Panc1 (cell line): ENCODE measurements around the gene DLGAP1. TPM values are rescaled to one million over a fixed set of nuclear protein-coding genes. Genes with fewer than 3 reads are reported as not detected.
"Not testable (repeated sequence)": the region's sequence is repeated elsewhere in the genome, so short reads cannot be mapped to it uniquely, and the experiment has no call there.

Experiments
- ATAC-seq: fragments of 200-7000 bp; cut with Tn5 transposase; 2 replicates; pipeline ENCODE4 v1.9.1; 2020; ENCODE audit warnings: mild to moderate bottlenecking, moderate library complexity
- BruUV-seq: library from RNA; stranded (reverse); fragments of 400-500 nt; replicated peaks from 2 replicates; lab custom pipeline; 2021; lab: Mats Ljungman, UMichigan
- CTCF ChIA-PET: fragments of 300-600 bp; sonication (Branson Sonifier 250); formaldehyde crosslinking; loops from one replicate; lab custom pipeline; 2022; ENCODE audit warnings: antibody characterized with exemption; lab: Charles Lee
- POLR2A ChIA-PET: fragments of 300-600 bp; sonication (Branson Sonifier 250); formaldehyde crosslinking; loops from one replicate; lab custom pipeline; 2022; ENCODE audit warnings: antibody characterized with exemption; lab: Charles Lee
- DNase-seq: peaks from one replicate; pipeline ENCODE4 v3.0.0-alpha.2; 2010; ENCODE audit warnings: low read depth, low spot score
- H3K27ac ChIP-seq: 2 replicates; pipeline ENCODE4 v1.5.1; 2011; ENCODE audit warnings: mild to moderate bottlenecking, low read length, inconsistent platforms
- H3K27me3 ChIP-seq: fragments of 200-500 bp; sonication (Bioruptor generic); 2 replicates; pipeline ENCODE4 v1.6.0; 2014; ENCODE audit warnings: low read length, inconsistent platforms; ENCODE audit not compliant: control insufficient read depth, insufficient read depth
- H3K36me3 ChIP-seq: fragments of 200-500 bp; sonication (Bioruptor generic); 2 replicates; pipeline ENCODE4 v1.5.1; 2014; ENCODE audit warnings: inconsistent platforms, mild to moderate bottlenecking, low read length, moderate library complexity; ENCODE audit not compliant: control insufficient read depth, insufficient read depth
- H3K4me1 ChIP-seq: 2 replicates; pipeline ENCODE4 v1.5.1; 2011; ENCODE audit warnings: inconsistent platforms, mild to moderate bottlenecking, low read length, moderate library complexity; ENCODE audit not compliant: control insufficient read depth, insufficient read depth
- H3K4me3 ChIP-seq, 2 experiments: 2 replicates each; pipeline ENCODE4 v1.5.1; 2011 to 2012; ENCODE audit warnings: low read depth in 2 of 2, low read length in 2 of 2, mild to moderate bottlenecking in 2 of 2, inconsistent platforms in 1 of 2, moderate library complexity in 1 of 2
- H3K9me3 ChIP-seq: fragments of 200-500 bp; sonication (Bioruptor generic); 2 replicates; pipeline ENCODE4 v1.5.1; 2014; ENCODE audit warnings: low read depth, mild to moderate bottlenecking, inconsistent platforms, low read length, moderate library complexity; ENCODE audit not compliant: control insufficient read depth, insufficient read depth
- POLR2AphosphoS5 ChIP-seq: IDR thresholded peaks from 2 replicates; pipeline ENCODE4 v1.6.1; 2012; ENCODE audit warnings: mild to moderate bottlenecking, low read depth, low read length, moderate library complexity
- SIN3A ChIP-seq: IDR thresholded peaks from 2 replicates; pipeline ENCODE4 v1.6.1; 2012; ENCODE audit warnings: low read depth, mild to moderate bottlenecking, low read length, moderate library complexity, borderline replicate concordance; ENCODE audit not compliant: insufficient read depth
- TCF7L2 ChIP-seq: IDR thresholded peaks from 2 replicates; pipeline ENCODE4 v1.6.1; 2011; ENCODE audit warnings: mild to moderate bottlenecking, low read depth, low read length, inconsistent platforms
- in situ Hi-C: cut with HindIII; loops from 2 replicates; pipeline ENCODE4 v1.10.0; 2016; ENCODE audit warnings: low sequenced_read_pairs, low pct_unique_long_range_greater_than_20kb
- intact Hi-C: fragments of 100-400 bp; cut with micrococcal nuclease; formaldehyde crosslinking; loops from one replicate; pipeline ENCODE4 v1.10.0; 2022; ENCODE audit not compliant: unreplicated experiment
- total RNA-seq: library from RNA; stranded (reverse); gene quantifications from one replicate; pipeline ENCODE4 v1.2.1, GENCODE V29; 2021; ENCODE audit not compliant: unreplicated experiment
- TF ChIP-seq, protein P1 (sequence below), 2 experiments: IDR thresholded peaks; 2 replicates each; pipeline ENCODE4 v1.6.1; 2011 to 2012; ENCODE audit warnings: low read depth in 2 of 2, control low read depth in 1 of 2, low read length in 1 of 2, mild to moderate bottlenecking in 1 of 2, moderate library complexity in 1 of 2; ENCODE audit not compliant: insufficient read depth in 1 of 2
- TF ChIP-seq, protein P2 (sequence below): fragments of 450-650 bp; IDR thresholded peaks from 2 replicates; pipeline ENCODE4 v1.5.1; 2017; ENCODE audit warnings: mild to moderate bottlenecking

Gene DLGAP1
- total RNA-seq, 1 experiment from 2014 or later = 1.8 TPM

DNA sequence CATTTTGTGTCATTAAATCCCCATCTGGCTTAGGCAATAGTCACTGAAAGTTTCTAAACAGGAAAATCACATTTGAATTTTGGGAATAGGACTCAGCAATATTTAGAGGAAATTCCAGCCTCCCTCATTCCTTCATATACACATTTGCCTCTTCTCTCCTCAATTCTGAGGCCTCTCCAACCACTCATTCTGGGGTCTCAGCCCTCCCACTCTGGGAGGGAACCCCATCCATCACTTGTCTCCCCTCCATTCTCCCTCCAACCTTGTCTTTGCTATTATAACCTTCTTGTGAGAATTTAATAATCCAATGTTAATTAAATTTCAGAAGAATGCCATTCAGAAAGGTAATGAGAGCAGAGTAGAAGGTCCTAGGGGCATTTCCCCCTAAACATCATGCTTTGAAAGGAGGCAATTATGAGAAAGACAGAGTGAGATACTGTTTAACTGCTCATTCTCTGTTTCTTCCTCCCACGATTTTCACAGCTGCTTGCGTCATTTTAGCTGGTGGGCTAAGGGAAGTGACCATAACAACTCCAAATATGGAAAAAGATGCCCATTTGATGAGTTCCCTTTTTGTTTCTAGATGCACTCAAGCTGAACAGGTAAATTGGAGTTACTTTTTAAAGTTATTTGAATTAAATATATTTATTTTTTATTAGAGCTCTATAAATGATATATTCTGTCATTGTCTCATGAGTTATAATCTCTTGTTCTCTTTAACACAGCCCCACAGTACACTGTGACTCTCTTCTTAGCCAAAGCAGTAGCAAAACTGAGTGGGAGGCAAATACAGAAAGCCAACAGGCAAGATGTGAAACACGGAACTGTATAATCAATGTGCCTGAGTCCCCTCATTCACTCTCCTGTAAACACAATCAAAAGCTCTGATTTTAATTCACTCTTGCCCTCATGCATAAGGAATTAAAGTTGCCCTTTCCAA lies 135.1 kb downstream of the DLGAP1 start:
- Histone ChIP-seq H3K9me3 (no peaks in the 10 kb centered on the region), H3K4me1 (no peaks in the 10 kb centered on the region), H3K36me3 (no peaks in the 10 kb centered on the region), H3K4me3 (no peak overlapping the region), H3K27ac (no peak overlapping the region), H3K27me3 (no peaks in the 10 kb centered on the region)
- POLR2A ChIA-PET = no interaction called here
- BruUV-seq = no TSS peak
- TF ChIP-seq SIN3A = no peak
- TF ChIP-seq TCF7L2 = no peak
- TF ChIP-seq, protein P1, sequence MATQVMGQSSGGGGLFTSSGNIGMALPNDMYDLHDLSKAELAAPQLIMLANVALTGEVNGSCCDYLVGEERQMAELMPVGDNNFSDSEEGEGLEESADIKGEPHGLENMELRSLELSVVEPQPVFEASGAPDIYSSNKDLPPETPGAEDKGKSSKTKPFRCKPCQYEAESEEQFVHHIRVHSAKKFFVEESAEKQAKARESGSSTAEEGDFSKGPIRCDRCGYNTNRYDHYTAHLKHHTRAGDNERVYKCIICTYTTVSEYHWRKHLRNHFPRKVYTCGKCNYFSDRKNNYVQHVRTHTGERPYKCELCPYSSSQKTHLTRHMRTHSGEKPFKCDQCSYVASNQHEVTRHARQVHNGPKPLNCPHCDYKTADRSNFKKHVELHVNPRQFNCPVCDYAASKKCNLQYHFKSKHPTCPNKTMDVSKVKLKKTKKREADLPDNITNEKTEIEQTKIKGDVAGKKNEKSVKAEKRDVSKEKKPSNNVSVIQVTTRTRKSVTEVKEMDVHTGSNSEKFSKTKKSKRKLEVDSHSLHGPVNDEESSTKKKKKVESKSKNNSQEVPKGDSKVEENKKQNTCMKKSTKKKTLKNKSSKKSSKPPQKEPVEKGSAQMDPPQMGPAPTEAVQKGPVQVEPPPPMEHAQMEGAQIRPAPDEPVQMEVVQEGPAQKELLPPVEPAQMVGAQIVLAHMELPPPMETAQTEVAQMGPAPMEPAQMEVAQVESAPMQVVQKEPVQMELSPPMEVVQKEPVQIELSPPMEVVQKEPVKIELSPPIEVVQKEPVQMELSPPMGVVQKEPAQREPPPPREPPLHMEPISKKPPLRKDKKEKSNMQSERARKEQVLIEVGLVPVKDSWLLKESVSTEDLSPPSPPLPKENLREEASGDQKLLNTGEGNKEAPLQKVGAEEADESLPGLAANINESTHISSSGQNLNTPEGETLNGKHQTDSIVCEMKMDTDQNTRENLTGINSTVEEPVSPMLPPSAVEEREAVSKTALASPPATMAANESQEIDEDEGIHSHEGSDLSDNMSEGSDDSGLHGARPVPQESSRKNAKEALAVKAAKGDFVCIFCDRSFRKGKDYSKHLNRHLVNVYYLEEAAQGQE (IDR thresholded peaks at IDR 0.05; ENCODE audit: insufficient read depth in 1 of 2, low read depth in 2 of 2, low read length in 1 of 2) = no peak
- no peak for TF ChIP-seq POLR2AphosphoS5
- TF ChIP-seq, protein P2, sequence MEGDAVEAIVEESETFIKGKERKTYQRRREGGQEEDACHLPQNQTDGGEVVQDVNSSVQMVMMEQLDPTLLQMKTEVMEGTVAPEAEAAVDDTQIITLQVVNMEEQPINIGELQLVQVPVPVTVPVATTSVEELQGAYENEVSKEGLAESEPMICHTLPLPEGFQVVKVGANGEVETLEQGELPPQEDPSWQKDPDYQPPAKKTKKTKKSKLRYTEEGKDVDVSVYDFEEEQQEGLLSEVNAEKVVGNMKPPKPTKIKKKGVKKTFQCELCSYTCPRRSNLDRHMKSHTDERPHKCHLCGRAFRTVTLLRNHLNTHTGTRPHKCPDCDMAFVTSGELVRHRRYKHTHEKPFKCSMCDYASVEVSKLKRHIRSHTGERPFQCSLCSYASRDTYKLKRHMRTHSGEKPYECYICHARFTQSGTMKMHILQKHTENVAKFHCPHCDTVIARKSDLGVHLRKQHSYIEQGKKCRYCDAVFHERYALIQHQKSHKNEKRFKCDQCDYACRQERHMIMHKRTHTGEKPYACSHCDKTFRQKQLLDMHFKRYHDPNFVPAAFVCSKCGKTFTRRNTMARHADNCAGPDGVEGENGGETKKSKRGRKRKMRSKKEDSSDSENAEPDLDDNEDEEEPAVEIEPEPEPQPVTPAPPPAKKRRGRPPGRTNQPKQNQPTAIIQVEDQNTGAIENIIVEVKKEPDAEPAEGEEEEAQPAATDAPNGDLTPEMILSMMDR = no peak
- DNase-seq = no peak
- in situ Hi-C loops = no loop called here
- ATAC-seq = no peak
- intact Hi-C loops = no loop called here
- CTCF ChIA-PET = no interaction called here

DNA sequence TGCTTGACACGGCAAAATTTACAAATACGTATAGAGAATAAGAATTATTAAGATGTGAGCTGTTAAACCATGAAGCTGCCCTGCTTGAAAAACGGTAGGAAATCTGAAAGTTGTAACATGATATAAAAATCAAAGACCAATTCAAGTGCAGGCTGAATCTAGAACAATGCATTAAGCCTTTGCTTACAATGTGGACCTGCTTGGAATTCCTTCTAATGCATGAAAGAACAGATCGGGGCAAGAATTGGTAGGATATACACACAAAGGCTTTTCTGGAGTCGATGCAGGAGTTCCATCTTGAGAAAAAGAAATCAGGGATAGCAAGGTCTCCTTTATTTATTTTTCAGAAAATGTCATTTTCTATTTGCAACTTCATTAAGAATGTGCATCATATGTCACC lies 136.8 kb downstream of the DLGAP1 start:
- H3K9me3 ChIP-seq = no peaks in the 10 kb centered on the region
- DNase-seq = no peak
- H3K27me3 ChIP-seq = no peaks in the 10 kb centered on the region
- no peaks in the 10 kb centered on the region for H3K4me1 ChIP-seq
- no TSS peak for BruUV-seq
- intact Hi-C loops (no loop called here), in situ Hi-C loops (no loop called here)
- ChIA-PET CTCF (no interaction called here), POLR2A (no interaction called here)
- no peak overlapping the region for H3K4me3 ChIP-seq
- ATAC-seq = no peak
- no peak overlapping the region for H3K27ac ChIP-seq
- no peaks in the 10 kb centered on the region for H3K36me3 ChIP-seq
- TF ChIP-seq TCF7L2 = no peak
- TF ChIP-seq, protein P1 (IDR thresholded peaks at IDR 0.05; ENCODE audit: insufficient read depth in 1 of 2, low read depth in 2 of 2, low read length in 1 of 2) = no peak
- TF ChIP-seq SIN3A = no peak
- TF ChIP-seq, protein P2 = no peak
- TF ChIP-seq POLR2AphosphoS5 = no peak

- H3K27me3 ChIP-seq, H3K4me3 ChIP-seq, BruUV-seq, ATAC-seq, H3K4me1 ChIP-seq, in situ Hi-C loops, CTCF ChIA-PET, H3K36me3 ChIP-seq, H3K27ac ChIP-seq, H3K9me3 ChIP-seq, POLR2A ChIA-PET, DNase-seq, intact Hi-C loops: not testable (repeated sequence)
Observed at GRCh38 chr18:4311945-4312344, 143.2 kb downstream of the DLGAP1 start.
